ENCODE data around the gene CAPN2. TPM values are rescaled to one million over a fixed set of nuclear protein-coding genes. Genes with fewer than 3 reads are reported as not detected.

CAPN2 gene
- polyA plus RNA-seq, 1 experiment, result 433 TPM

GRCh38 chr1:223780318-223780717 lies 68.0 kb downstream of the CAPN2 start:
- Histone ChIP-seq H3K27ac (ENCODE audit: low read depth, low read length) (no peak overlapping the region), H3K27me3 (ENCODE audit: control insufficient read depth, insufficient read depth, low read length) (no peaks in the 10 kb centered on the region), H3K4me3 (ENCODE audit: low read depth, low read length) (no peak overlapping the region), H3K9me3 (ENCODE audit: control insufficient read depth, insufficient read depth, low read length) (no peaks in the 10 kb centered on the region)
- POLR2A ChIA-PET, result interaction anchor here (1.6 kb wide), 1 partner anchor 66 kb away, joined by 5 read pairs; the partner anchor contains the start of gene TP53BP2
- TF ChIP-seq, protein P1, sequence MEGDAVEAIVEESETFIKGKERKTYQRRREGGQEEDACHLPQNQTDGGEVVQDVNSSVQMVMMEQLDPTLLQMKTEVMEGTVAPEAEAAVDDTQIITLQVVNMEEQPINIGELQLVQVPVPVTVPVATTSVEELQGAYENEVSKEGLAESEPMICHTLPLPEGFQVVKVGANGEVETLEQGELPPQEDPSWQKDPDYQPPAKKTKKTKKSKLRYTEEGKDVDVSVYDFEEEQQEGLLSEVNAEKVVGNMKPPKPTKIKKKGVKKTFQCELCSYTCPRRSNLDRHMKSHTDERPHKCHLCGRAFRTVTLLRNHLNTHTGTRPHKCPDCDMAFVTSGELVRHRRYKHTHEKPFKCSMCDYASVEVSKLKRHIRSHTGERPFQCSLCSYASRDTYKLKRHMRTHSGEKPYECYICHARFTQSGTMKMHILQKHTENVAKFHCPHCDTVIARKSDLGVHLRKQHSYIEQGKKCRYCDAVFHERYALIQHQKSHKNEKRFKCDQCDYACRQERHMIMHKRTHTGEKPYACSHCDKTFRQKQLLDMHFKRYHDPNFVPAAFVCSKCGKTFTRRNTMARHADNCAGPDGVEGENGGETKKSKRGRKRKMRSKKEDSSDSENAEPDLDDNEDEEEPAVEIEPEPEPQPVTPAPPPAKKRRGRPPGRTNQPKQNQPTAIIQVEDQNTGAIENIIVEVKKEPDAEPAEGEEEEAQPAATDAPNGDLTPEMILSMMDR (IDR thresholded peaks at IDR 0.05; ENCODE audit: low read depth, low read length), result no peak
- CTCF ChIA-PET, result interaction anchor here (0.8 kb wide), 1 partner anchor 66 kb away, joined by 3 read pairs; no protein-coding TSS in a partner anchor
- DNase-seq (ENCODE audit: low read depth, low spot score), result no peak

DNA sequence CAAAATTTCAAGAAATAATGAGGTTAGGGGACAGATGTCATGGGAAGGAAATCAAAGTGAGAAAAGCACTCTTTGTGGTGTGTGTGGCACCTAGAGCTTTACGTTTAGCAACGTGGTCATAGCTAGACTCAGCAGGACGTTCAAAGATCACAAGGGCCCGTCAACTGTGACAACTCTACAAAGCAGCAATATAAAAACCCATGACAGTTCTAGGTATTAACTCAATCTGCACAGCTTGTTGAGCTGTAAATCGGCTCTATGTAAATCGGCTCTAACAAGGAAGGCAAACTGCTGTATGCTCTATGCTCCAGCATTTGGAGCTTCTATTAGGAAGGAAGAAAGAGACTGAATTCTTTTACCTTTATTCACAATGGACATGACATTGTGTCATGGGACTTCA lies 68.6 kb downstream of the CAPN2 start:
- DNase-seq (ENCODE audit: low read depth, low spot score), result no peak
- CTCF ChIA-PET, result no interaction called here
- Histone ChIP-seq H3K27ac (ENCODE audit: low read depth, low read length) (no peak overlapping the region), H3K4me3 (ENCODE audit: low read depth, low read length) (no peak overlapping the region), H3K27me3 (ENCODE audit: control insufficient read depth, insufficient read depth, low read length) (no peaks in the 10 kb centered on the region), H3K9me3 (ENCODE audit: control insufficient read depth, insufficient read depth, low read length) (no peaks in the 10 kb centered on the region)
- POLR2A ChIA-PET, result interaction anchor here (1.6 kb wide), 1 partner anchor 65 kb away, joined by 5 read pairs; the partner anchor contains the start of gene TP53BP2
- TF ChIP-seq, protein P1 (IDR thresholded peaks at IDR 0.05; ENCODE audit: low read depth, low read length), result no peak

DNA sequence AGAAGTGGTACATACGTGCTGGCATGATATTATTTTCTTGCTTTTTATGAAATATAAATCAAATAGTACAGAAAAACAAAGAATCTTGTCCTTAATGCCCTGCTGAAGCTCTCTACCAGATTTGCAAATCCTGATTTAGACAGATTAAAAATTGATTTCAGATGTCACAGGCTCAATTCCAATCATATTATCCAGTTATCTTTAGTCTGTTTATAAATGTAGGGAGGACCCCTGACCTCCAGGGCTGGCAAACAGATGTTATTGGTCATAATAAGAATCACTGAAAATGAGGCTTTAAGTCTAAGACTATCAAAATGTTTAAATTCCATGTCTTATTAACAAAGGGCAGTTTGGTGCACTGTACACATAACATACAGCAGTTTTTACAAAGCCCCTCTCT lies 71.3 kb downstream of the CAPN2 start:
- TF ChIP-seq, protein P1 (IDR thresholded peaks at IDR 0.05; ENCODE audit: low read depth, low read length), result no peak
- POLR2A ChIA-PET, result interaction anchor here (0.5 kb wide), 1 partner anchor 10 kb away, joined by 3 read pairs; no protein-coding TSS in a partner anchor
- Histone ChIP-seq H3K27ac (ENCODE audit: low read depth, low read length) (no peak overlapping the region), H3K4me3 (ENCODE audit: low read depth, low read length) (no peak overlapping the region), H3K9me3 (ENCODE audit: control insufficient read depth, insufficient read depth, low read length) (no peaks in the 10 kb centered on the region), H3K27me3 (ENCODE audit: control insufficient read depth, insufficient read depth, low read length) (no peaks in the 10 kb centered on the region)
- DNase-seq (ENCODE audit: low read depth, low spot score), result no peak
- CTCF ChIA-PET, result interaction anchor here (1.5 to 2.0 kb wide), 2 partner anchors 34 to 267 kb away, joined by 4 read pairs; no protein-coding TSS in a partner anchor

DNA sequence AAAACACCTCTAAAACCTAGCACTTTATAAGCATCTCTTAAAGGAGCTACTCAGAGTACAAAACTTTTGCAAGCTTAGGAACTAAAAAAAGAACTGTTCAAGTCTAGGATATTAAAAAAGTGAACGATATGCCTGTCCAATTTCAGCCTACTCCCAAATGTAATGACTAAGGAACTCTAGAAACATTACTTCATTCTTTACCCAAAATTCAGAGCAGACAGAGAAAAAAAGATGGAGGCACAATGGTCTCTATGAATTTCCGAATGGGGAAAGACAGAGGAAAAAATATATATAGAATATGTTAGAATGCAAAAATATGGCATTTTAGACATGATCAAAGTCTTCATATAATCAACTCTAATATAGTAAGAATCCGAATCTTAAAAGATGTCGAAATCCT lies 72.2 kb downstream of the CAPN2 start:
- no peak for DNase-seq (ENCODE audit: low read depth, low spot score)
- Histone ChIP-seq H3K9me3 (ENCODE audit: control insufficient read depth, insufficient read depth, low read length) (no peaks in the 10 kb centered on the region), H3K4me3 (ENCODE audit: low read depth, low read length) (no peak overlapping the region), H3K27me3 (ENCODE audit: control insufficient read depth, insufficient read depth, low read length) (no peaks in the 10 kb centered on the region), H3K27ac (ENCODE audit: low read depth, low read length) (no peak overlapping the region)
- TF ChIP-seq, protein P1 (IDR thresholded peaks at IDR 0.05; ENCODE audit: low read depth, low read length), result no peak
- ChIA-PET CTCF (interaction anchor here (1.5 to 2.0 kb wide), 2 partner anchors 35 to 267 kb away, joined by 4 read pairs; no protein-coding TSS in a partner anchor), POLR2A (no interaction called here)

DNA sequence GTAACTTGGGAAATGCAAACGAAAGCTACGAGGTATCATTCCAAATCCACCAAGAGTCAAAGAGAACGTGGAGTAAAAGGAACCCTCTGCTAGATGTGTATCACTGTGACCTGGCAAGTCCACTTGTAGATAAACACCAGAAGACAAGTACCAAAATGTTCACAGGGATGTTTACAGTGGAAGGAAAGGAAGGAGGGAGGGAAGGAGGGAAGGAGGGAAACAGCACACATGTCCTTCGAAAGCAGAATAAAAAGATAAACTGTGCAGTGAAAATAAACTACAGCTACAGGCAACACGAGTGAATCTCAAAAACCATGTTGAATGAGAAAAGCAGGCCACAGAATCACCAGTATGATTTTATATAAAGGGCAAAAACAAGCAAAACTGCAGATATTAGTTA lies 73.5 kb downstream of the CAPN2 start:
- no peaks in the 10 kb centered on the region for H3K9me3 ChIP-seq (ENCODE audit: control insufficient read depth, insufficient read depth, low read length)
- DNase-seq (ENCODE audit: low read depth, low spot score), result no peak
- ChIA-PET POLR2A (no interaction called here), CTCF (interaction anchor here (1.0 to 1.3 kb wide), 3 partner anchors 36 to 90 kb away, joined by 3 to 4 read pairs (median 3); no protein-coding TSS in a partner anchor)
- no peak overlapping the region for H3K4me3 ChIP-seq (ENCODE audit: low read depth, low read length)
- TF ChIP-seq, protein P1 (IDR thresholded peaks at IDR 0.05; ENCODE audit: low read depth, low read length), result no peak
- no peaks in the 10 kb centered on the region for H3K27me3 ChIP-seq (ENCODE audit: control insufficient read depth, insufficient read depth, low read length)
- no peak overlapping the region for H3K27ac ChIP-seq (ENCODE audit: low read depth, low read length)
